ENCODE results near the gene ULBP2.
"Not testable (repeated sequence)": the region's sequence is repeated elsewhere in the genome, so short reads cannot be mapped to it uniquely, and the experiment has no call there.

GRCh38 chr6:149954328-149954983, 12.6 kb downstream of the ULBP2 start:
- TF ChIP-seq CTCF, POLR2A (IDR thresholded peaks at IDR 0.05): not testable (repeated sequence)
